Upper lobe of right lung (tissue), 1 donor: ENCODE measurements around the gene PRKCZ. TPM values are rescaled to one million over a fixed set of nuclear protein-coding genes. Genes with fewer than 3 reads are reported as not detected.

Source experiments
- ATAC-seq: fragments of 200-7000 bp; cut with Tn5 transposase; one replicate; pipeline ENCODE4 v1.9.1; 2020; ENCODE audit warnings: mild to moderate bottlenecking, moderate library complexity
- DNase-seq: peaks from one replicate; pipeline ENCODE4 v3.0.0-alpha.2; 2020
- H3K27ac ChIP-seq: fragments of 200-600 bp; one replicate; pipeline ENCODE4 v1.8.0; 2022
- H3K27me3 ChIP-seq: fragments of 200-600 bp; one replicate; pipeline ENCODE4 v1.8.0; 2022; ENCODE audit warnings: mild to moderate bottlenecking
- H3K36me3 ChIP-seq: fragments of 200-600 bp; one replicate; pipeline ENCODE4 v1.8.0; 2022
- H3K4me1 ChIP-seq: fragments of 200-600 bp; one replicate; pipeline ENCODE4 v1.8.0; 2022
- H3K4me3 ChIP-seq: fragments of 200-600 bp; one replicate; pipeline ENCODE4 v1.8.0; 2022; ENCODE audit warnings: mild to moderate bottlenecking
- H3K9me3 ChIP-seq: fragments of 200-600 bp; one replicate; pipeline ENCODE4 v1.8.0; 2022
- CTCF ChIP-seq: fragments of 200-600 bp; IDR thresholded peaks from one replicate; pipeline ENCODE4 v1.8.0; 2022; ENCODE audit warnings: antibody characterized with exemption
- intact Hi-C: fragments of 100-400 bp; cut with DNase I; formaldehyde crosslinking; loops from one replicate; pipeline ENCODE4 v1.11.0; 2022
- total RNA-seq: library from RNA; stranded (reverse); fragmentation: NEBNext Ultra II Directional; extraction: Animal tissue kit (Norgen Biotek cat#: 25700); gene quantifications from one replicate; pipeline ENCODE4 v1.2.1, GENCODE V29; 2021
- donor health status: DM: no; HTN: yes; CAD: no; lungs with severe emphysema.

The PRKCZ gene
- total RNA-seq, 1 donor from 2014 or later, result 121 TPM

GRCh38 chr1:2163205-2163604, 113.0 kb downstream of the PRKCZ start:
- DNase-seq (no peak), ATAC-seq (no peak)
- intact Hi-C loops, result no loop called here
- H3K36me3 ChIP-seq, result no peaks in the 10 kb centered on the region
- no peaks in the 10 kb centered on the region for H3K4me1 ChIP-seq
- H3K27me3 ChIP-seq, result no peaks in the 10 kb centered on the region
- peak; percentile 12 for TF ChIP-seq CTCF
- no peaks in the 10 kb centered on the region for H3K9me3 ChIP-seq
- no peak overlapping the region for H3K4me3 ChIP-seq
- H3K27ac ChIP-seq, result no peak overlapping the region

- Histone ChIP-seq H3K27me3 (no peaks in the 10 kb centered on the region), H3K4me3 (no peak overlapping the region), H3K36me3 (no peaks in the 10 kb centered on the region), H3K4me1 (no peaks in the 10 kb centered on the region), H3K9me3 (no peaks in the 10 kb centered on the region), H3K27ac (no peak overlapping the region)
- DNase-seq (no peak), ATAC-seq (no peak)
- no peak for TF ChIP-seq CTCF
- intact Hi-C loops, result no loop called here
Measured at GRCh38 chr1:2165646-2166045, 115.4 kb downstream of the PRKCZ start.

GRCh38 chr1:2166254-2166653, 116.0 kb downstream of the PRKCZ start:
- Histone ChIP-seq H3K9me3 (no peaks in the 10 kb centered on the region), H3K27ac (no peak overlapping the region), H3K36me3 (no peaks in the 10 kb centered on the region), H3K4me1 (no peaks in the 10 kb centered on the region), H3K4me3 (no peak overlapping the region), H3K27me3 (no peaks in the 10 kb centered on the region)
- no peak for TF ChIP-seq CTCF
- no peak for DNase-seq
- intact Hi-C loops, result no loop called here
- ATAC-seq, result no peak

GRCh38 chr1:2166695-2167094, 116.5 kb downstream of the PRKCZ start:
- intact Hi-C loops, result no loop called here
- TF ChIP-seq CTCF, result no peak
- H3K4me3 ChIP-seq, result no peak overlapping the region
- DNase-seq (no peak), ATAC-seq (peak; percentile 9)
- H3K4me1 ChIP-seq, result no peaks in the 10 kb centered on the region
- no peak overlapping the region for H3K27ac ChIP-seq
- no peaks in the 10 kb centered on the region for H3K9me3 ChIP-seq
- H3K27me3 ChIP-seq, result no peaks in the 10 kb centered on the region
- H3K36me3 ChIP-seq, result no peaks in the 10 kb centered on the region

- Histone ChIP-seq H3K4me3 (no peak overlapping the region), H3K9me3 (no peaks in the 10 kb centered on the region), H3K36me3 (no peaks in the 10 kb centered on the region), H3K27ac (no peak overlapping the region), H3K4me1 (no peaks in the 10 kb centered on the region), H3K27me3 (no peaks in the 10 kb centered on the region)
- DNase-seq (no peak), ATAC-seq (no peak)
- no peak for TF ChIP-seq CTCF
- intact Hi-C loops, result no loop called here
Measured at GRCh38 chr1:2168090-2168489, 117.9 kb downstream of the PRKCZ start.

- Histone ChIP-seq H3K27ac (no peak overlapping the region), H3K27me3 (no peaks in the 10 kb centered on the region), H3K36me3 (no peaks in the 10 kb centered on the region), H3K9me3 (no peaks in the 10 kb centered on the region), H3K4me3 (no peak overlapping the region), H3K4me1 (no peaks in the 10 kb centered on the region)
- DNase-seq, result no peak
- no peak for TF ChIP-seq CTCF
- intact Hi-C loops, result no loop called here
- ATAC-seq, result no peak
Measured at GRCh38 chr1:2168535-2168934, 118.3 kb downstream of the PRKCZ start.
